ENCODE data around the gene PIEZO1. TPM values are rescaled to one million over a fixed set of nuclear protein-coding genes. Genes with fewer than 3 reads are reported as not detected.

Gene PIEZO1
- total and polyA plus RNA-seq, 9 of the 15 experiments (the other 6 are each of a cell fraction or from before 2014, with no cell fraction given): 3.6 to 432 (median 131) TPM

DNA sequence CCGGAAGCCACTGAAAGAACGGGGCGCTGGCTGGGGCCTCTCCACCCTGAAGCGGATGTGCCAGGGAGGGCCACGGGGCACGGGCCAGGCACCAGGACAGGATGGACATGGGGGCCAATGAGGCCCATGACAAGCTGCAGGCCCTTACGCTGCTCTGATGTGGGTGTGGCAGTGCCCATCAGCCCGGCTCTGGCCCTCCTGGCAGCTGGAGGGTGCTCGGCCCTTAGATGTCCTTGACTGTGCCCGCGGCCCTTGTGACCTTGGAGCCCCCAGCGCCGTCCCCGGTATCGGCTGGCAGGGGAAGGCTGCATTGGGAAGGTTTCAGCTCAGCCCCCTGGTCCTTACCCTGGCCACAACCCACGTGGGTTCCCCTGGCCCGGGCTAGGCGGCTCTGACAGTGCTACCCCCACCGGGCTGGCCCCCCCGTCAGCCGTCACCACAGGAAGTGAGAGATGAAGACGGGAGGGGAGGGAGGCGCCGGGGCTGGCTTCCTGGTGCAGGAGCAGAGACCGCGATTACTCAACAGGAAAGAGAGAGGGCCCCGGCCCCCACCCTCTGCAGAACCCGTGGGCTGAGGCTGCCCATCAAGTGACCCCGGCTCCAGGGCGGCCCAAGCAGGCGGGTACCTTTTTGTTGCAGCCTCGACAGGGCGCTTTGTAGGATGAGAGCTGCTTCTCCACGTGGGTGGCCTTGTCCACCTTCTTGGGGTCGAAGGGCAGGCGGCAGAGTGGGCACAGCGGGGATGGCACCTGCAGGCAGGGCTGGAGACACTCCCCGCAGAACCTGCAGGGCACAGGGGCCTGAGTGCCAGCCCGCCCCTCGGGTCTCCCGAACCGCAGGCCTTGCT is 84.2 kb downstream of the PIEZO1 start (continued):
- TF ChIP-seq, protein P1, sequence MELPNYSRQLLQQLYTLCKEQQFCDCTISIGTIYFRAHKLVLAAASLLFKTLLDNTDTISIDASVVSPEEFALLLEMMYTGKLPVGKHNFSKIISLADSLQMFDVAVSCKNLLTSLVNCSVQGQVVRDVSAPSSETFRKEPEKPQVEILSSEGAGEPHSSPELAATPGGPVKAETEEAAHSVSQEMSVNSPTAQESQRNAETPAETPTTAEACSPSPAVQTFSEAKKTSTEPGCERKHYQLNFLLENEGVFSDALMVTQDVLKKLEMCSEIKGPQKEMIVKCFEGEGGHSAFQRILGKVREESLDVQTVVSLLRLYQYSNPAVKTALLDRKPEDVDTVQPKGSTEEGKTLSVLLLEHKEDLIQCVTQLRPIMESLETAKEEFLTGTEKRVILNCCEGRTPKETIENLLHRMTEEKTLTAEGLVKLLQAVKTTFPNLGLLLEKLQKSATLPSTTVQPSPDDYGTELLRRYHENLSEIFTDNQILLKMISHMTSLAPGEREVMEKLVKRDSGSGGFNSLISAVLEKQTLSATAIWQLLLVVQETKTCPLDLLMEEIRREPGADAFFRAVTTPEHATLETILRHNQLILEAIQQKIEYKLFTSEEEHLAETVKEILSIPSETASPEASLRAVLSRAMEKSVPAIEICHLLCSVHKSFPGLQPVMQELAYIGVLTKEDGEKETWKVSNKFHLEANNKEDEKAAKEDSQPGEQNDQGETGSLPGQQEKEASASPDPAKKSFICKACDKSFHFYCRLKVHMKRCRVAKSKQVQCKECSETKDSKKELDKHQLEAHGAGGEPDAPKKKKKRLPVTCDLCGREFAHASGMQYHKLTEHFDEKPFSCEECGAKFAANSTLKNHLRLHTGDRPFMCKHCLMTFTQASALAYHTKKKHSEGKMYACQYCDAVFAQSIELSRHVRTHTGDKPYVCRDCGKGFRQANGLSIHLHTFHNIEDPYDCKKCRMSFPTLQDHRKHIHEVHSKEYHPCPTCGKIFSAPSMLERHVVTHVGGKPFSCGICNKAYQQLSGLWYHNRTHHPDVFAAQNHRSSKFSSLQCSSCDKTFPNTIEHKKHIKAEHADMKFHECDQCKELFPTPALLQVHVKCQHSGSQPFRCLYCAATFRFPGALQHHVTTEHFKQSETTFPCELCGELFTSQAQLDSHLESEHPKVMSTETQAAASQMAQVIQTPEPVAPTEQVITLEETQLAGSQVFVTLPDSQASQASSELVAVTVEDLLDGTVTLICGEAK (IDR thresholded peaks at IDR 0.05): peak; percentile 57
- TF ChIP-seq, protein P1 (CRISPR knock-in tag; IDR thresholded peaks at IDR 0.05): no peak
- TF ChIP-seq E2F3 (CRISPR knock-in tag; IDR thresholded peaks at IDR 0.05) (no peak), KAT7 (CRISPR knock-in tag; IDR thresholded peaks at IDR 0.05; ENCODE audit: borderline replicate concordance) (no peak; the same call in 1 of the 2 replicates), KLF6 (CRISPR knock-in tag; IDR thresholded peaks at IDR 0.05; ENCODE audit: borderline replicate concordance) (no peak), CREM (IDR thresholded peaks at IDR 0.05; ENCODE audit: low read depth) (peak; percentile 82), EGR1 (conservative IDR thresholded peaks at IDR 0.05) (peak; percentile 85), CREB1 (IDR thresholded peaks at IDR 0.05) (no peak), CREB1 (CRISPR knock-in tag; IDR thresholded peaks at IDR 0.05) (0 out of 2 replicates have a peak, but pooled peaks have one; percentile 18), ZNF197 (CRISPR knock-in tag; IDR thresholded peaks at IDR 0.05; ENCODE audit: low read depth) (no peak)
- TF ChIP-seq, protein P2, sequence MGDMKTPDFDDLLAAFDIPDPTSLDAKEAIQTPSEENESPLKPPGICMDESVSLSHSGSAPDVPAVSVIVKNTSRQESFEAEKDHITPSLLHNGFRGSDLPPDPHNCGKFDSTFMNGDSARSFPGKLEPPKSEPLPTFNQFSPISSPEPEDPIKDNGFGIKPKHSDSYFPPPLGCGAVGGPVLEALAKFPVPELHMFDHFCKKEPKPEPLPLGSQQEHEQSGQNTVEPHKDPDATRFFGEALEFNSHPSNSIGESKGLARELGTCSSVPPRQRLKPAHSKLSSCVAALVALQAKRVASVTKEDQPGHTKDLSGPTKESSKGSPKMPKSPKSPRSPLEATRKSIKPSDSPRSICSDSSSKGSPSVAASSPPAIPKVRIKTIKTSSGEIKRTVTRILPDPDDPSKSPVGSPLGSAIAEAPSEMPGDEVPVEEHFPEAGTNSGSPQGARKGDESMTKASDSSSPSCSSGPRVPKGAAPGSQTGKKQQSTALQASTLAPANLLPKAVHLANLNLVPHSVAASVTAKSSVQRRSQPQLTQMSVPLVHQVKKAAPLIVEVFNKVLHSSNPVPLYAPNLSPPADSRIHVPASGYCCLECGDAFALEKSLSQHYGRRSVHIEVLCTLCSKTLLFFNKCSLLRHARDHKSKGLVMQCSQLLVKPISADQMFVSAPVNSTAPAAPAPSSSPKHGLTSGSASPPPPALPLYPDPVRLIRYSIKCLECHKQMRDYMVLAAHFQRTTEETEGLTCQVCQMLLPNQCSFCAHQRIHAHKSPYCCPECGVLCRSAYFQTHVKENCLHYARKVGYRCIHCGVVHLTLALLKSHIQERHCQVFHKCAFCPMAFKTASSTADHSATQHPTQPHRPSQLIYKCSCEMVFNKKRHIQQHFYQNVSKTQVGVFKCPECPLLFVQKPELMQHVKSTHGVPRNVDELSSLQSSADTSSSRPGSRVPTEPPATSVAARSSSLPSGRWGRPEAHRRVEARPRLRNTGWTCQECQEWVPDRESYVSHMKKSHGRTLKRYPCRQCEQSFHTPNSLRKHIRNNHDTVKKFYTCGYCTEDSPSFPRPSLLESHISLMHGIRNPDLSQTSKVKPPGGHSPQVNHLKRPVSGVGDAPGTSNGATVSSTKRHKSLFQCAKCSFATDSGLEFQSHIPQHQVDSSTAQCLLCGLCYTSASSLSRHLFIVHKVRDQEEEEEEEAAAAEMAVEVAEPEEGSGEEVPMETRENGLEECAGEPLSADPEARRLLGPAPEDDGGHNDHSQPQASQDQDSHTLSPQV (IDR thresholded peaks at IDR 0.05): peak; percentile 57; the same call in 1 of the 2 replicates
- TF ChIP-seq, protein P3, sequence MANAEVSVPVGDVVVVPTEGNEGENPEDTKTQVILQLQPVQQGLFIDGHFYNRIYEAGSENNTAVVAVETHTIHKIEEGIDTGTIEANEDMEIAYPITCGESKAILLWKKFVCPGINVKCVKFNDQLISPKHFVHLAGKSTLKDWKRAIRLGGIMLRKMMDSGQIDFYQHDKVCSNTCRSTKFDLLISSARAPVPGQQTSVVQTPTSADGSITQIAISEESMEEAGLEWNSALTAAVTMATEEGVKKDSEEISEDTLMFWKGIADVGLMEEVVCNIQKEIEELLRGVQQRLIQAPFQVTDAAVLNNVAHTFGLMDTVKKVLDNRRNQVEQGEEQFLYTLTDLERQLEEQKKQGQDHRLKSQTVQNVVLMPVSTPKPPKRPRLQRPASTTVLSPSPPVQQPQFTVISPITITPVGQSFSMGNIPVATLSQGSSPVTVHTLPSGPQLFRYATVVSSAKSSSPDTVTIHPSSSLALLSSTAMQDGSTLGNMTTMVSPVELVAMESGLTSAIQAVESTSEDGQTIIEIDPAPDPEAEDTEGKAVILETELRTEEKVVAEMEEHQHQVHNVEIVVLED (CRISPR knock-in tag; IDR thresholded peaks at IDR 0.05): no peak
